ENCODE measurements around the gene NLRP1. TPM values are rescaled to one million over a fixed set of nuclear protein-coding genes. Genes with fewer than 3 reads are reported as not detected.

The NLRP1 gene
- total and polyA plus RNA-seq, 2 experiments from 2014 or later: 102 to 103 TPM

GRCh38 chr17:5502552-5502951 lies 81.8 kb downstream of the NLRP1 start:
- peaks cover 9% of the 10 kb centered on the region for H3K27me3 ChIP-seq

GRCh38 chr17:5501685-5502084 lies 82.6 kb downstream of the NLRP1 start:
- Histone ChIP-seq H3K36me3 (no peaks in the 10 kb centered on the region), H3K4me3 (no peak overlapping the region), H3K27ac (no peak overlapping the region), H3K4me1 (ENCODE audit: low read depth) (no peaks in the 10 kb centered on the region), H3K27me3 (peaks cover 16% of the 10 kb centered on the region), H3K9me3 (ENCODE audit: low read depth) (no peaks in the 10 kb centered on the region)
- no peak for TF ChIP-seq CTCF (IDR thresholded peaks at IDR 0.05; ENCODE audit: low read depth, low read length)
- no peak for DNase-seq (ENCODE audit: low read depth in 1 of 2, low spot score in 1 of 2)

More at GRCh38 chr17:5502552-5502951, 81.8 kb downstream of the NLRP1 start:
- no peak for DNase-seq (ENCODE audit: low read depth in 1 of 2, low spot score in 1 of 2)
- no peaks in the 10 kb centered on the region for H3K4me1 ChIP-seq (ENCODE audit: low read depth)
- no peak for TF ChIP-seq CTCF (IDR thresholded peaks at IDR 0.05; ENCODE audit: low read depth, low read length)
- H3K4me3 ChIP-seq: no peak overlapping the region
- no peaks in the 10 kb centered on the region for H3K36me3 ChIP-seq
- H3K9me3 ChIP-seq (ENCODE audit: low read depth): no peaks in the 10 kb centered on the region
- H3K27ac ChIP-seq: no peak overlapping the region

GRCh38 chr17:5500589-5501391 lies 83.5 kb downstream of the NLRP1 start:
- H3K27ac ChIP-seq: no peak overlapping the region
- DNase-seq (ENCODE audit: low read depth in 1 of 2, low spot score in 1 of 2): peak; percentile 90 to 98
- peak overlapping the region; percentile 53 for H3K4me3 ChIP-seq
- no peaks in the 10 kb centered on the region for H3K36me3 ChIP-seq
- H3K27me3 ChIP-seq: peaks cover 22% of the 10 kb centered on the region
- H3K4me1 ChIP-seq (ENCODE audit: low read depth): no peaks in the 10 kb centered on the region
- no peaks in the 10 kb centered on the region for H3K9me3 ChIP-seq (ENCODE audit: low read depth)
- no peak for TF ChIP-seq CTCF (IDR thresholded peaks at IDR 0.05; ENCODE audit: low read depth, low read length)

- TF ChIP-seq CTCF (IDR thresholded peaks at IDR 0.05; ENCODE audit: low read depth, low read length): no peak
- Histone ChIP-seq H3K27ac (no peak overlapping the region), H3K4me3 (peak overlapping the region; percentile 53), H3K36me3 (no peaks in the 10 kb centered on the region), H3K9me3 (ENCODE audit: low read depth) (no peaks in the 10 kb centered on the region), H3K27me3 (peaks cover 26% of the 10 kb centered on the region), H3K4me1 (ENCODE audit: low read depth) (no peaks in the 10 kb centered on the region)
- DNase-seq (ENCODE audit: low read depth in 1 of 2, low spot score in 1 of 2): no peak
These were observed 84.1 kb downstream of the NLRP1 start for GRCh38 chr17:5500247-5500588.

- no peak for TF ChIP-seq CTCF (IDR thresholded peaks at IDR 0.05; ENCODE audit: low read depth, low read length)
- H3K4me1 ChIP-seq (ENCODE audit: low read depth): no peaks in the 10 kb centered on the region
- H3K9me3 ChIP-seq (ENCODE audit: low read depth): no peaks in the 10 kb centered on the region
- H3K4me3 ChIP-seq: peak overlapping the region; percentile 53
- H3K27me3 ChIP-seq: peaks cover 32% of the 10 kb centered on the region
- H3K27ac ChIP-seq: no peak overlapping the region
- no peaks in the 10 kb centered on the region for H3K36me3 ChIP-seq
- DNase-seq (ENCODE audit: low read depth in 1 of 2, low spot score in 1 of 2): peak in 1 of 2 donors; percentile 59
These were observed 84.7 kb downstream of the NLRP1 start for GRCh38 chr17:5499476-5500231.
